NT2/D1 (cell line): ENCODE results near the gene CIB2.
A peak's percentile ranks its signal among the peaks of the same experiment; 100 is the strongest.

ENCODE experiments used
- DNase-seq: peaks from one replicate; pipeline ENCODE4 v3.0.0-alpha.2; 2011; ENCODE audit warnings: low read depth, low spot score
- H3K27me3 ChIP-seq: 2 replicates; pipeline ENCODE4 v1.6.0; 2011; ENCODE audit warnings: mild to moderate bottlenecking; ENCODE audit not compliant: insufficient read length, insufficient read depth
- H3K36me3 ChIP-seq: 2 replicates; pipeline ENCODE4 v1.6.1; 2011; ENCODE audit warnings: mild to moderate bottlenecking, low read length, mixed read lengths; ENCODE audit not compliant: insufficient read depth, insufficient read length
- H3K4me1 ChIP-seq: 2 replicates; pipeline ENCODE4 v1.5.1; 2011; ENCODE audit not compliant: insufficient read depth, insufficient read length
- H3K4me3 ChIP-seq: 2 replicates; pipeline ENCODE4 v1.5.1; 2011; ENCODE audit warnings: low read depth; ENCODE audit not compliant: insufficient read length
- H3K9ac ChIP-seq: 2 replicates; pipeline ENCODE4 v1.6.0; 2011; ENCODE audit warnings: low read depth; ENCODE audit not compliant: insufficient read length
- H3K9me3 ChIP-seq: 2 replicates; pipeline ENCODE4 v1.5.1; 2011; ENCODE audit warnings: mild to moderate bottlenecking, low read length; ENCODE audit not compliant: insufficient read depth
- SUZ12 ChIP-seq: IDR thresholded peaks from 2 replicates; pipeline ENCODE4 v1.6.1; 2011; ENCODE audit not compliant: insufficient read length, insufficient read depth; ENCODE audit errors: extremely low read depth
- YY1 ChIP-seq: IDR thresholded peaks from 2 replicates; pipeline ENCODE4 v1.6.1; 2011; ENCODE audit not compliant: insufficient read length, insufficient read depth
- ZNF274 ChIP-seq: IDR thresholded peaks from 2 replicates; pipeline ENCODE4 v1.6.1; 2011; ENCODE audit warnings: mild to moderate bottlenecking, low read depth, low read length

The CIB2 gene

DNA sequence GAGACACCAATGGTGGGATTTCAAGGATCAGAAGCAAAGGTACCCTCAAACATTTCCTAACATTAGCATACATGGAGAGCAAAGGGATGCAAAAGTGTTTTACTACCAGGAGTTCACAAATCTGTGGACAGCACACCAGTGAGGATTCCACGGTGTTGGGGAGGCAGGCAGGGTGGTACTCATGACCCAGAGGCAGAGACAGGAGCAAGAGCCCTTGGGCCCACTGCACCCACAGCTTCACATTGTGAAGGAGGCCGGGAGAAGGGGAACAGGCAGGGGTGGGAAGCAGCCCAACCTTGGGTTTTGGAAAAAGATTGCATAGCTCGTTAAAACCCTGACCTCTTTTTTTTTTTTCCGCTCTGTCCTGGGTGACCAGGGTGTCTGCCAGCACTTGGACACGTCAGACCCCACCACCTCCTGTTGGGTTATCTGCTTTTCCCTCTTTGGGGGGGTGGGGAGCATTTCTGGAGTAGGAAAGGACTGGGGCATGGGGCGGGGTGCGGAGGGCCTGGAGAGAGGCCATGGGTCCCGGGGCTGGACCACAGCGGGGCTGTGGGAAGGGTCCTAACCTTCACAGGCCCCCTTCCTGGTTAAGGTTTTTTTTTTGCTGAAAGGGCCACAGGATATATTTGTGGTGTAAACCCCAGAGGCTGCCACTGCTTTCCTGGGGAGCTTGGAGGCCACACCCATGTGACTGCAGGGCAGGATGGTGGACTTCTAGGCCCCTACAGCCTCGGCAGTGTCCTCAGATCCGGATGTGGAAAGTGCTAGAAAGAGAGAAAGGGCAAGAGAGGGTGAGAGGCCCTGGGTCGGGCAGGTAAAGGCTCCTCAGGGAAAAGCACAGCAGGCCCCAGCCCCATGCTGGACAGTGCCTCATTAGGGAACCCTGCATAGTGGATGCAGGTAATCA is 26.4 kb downstream of the CIB2 start:
- Histone ChIP-seq H3K4me1 (no peaks in the 10 kb centered on the region), H3K27me3 (no peaks in the 10 kb centered on the region), H3K4me3 (no peak overlapping the region), H3K9ac (peak overlapping the region; percentile 33), H3K36me3 (peaks cover 18% of the 10 kb centered on the region), H3K9me3 (no peaks in the 10 kb centered on the region)
- TF ChIP-seq ZNF274 = no peak
- no peak for TF ChIP-seq YY1
- TF ChIP-seq SUZ12 = no peak
- DNase-seq = no peak

- no peaks in the 10 kb centered on the region for H3K4me1 ChIP-seq
- no peak overlapping the region for H3K4me3 ChIP-seq
- no peak for DNase-seq
- no peaks in the 10 kb centered on the region for H3K9me3 ChIP-seq
- H3K36me3 ChIP-seq = peaks cover 18% of the 10 kb centered on the region
- TF ChIP-seq YY1 = no peak
- TF ChIP-seq ZNF274 = no peak
- TF ChIP-seq SUZ12 = no peak
- no peaks in the 10 kb centered on the region for H3K27me3 ChIP-seq
- H3K9ac ChIP-seq = peak overlapping the region; percentile 33
These were observed 27.1 kb downstream of the CIB2 start for GRCh38 chr15:78104119-78104479.

DNA sequence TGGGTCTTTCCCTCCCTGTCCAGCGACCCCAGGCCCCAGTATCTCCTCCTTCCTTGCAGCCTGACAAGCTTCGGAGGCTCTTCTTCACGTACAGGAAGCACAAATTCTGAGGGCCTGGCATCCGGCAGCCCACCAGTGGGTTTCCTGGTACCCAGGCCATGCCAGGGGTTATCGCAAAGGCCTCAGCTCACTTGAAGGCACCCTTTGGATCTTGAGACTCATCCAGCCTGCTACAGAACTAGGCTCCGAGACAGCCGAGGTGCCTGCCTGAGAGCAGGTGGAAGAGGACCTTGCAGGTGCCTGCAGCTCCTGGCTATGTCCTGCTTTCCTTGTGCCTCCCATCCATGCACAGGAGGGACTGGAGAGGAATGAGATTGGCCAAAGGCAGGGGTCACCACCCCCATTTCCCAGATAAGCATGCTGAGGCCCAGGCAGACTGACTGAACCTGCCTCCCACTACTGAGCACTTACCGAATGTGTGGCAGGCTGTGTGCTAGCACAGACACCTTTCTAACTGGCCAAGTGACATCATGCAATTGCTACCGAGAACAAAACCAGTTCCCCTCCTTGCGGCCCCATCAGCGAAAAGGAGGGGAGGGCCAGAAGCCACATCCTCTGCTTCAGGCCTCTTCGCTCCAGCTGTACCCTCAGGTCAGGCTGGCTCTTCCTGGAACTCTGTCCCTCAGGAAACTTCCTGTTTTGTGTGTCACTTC is 27.7 kb downstream of the CIB2 start:
- no peak for DNase-seq
- Histone ChIP-seq H3K4me3 (no peak overlapping the region), H3K27me3 (no peaks in the 10 kb centered on the region), H3K36me3 (peaks cover 18% of the 10 kb centered on the region), H3K9ac (peak overlapping the region; percentile 18), H3K9me3 (no peaks in the 10 kb centered on the region), H3K4me1 (no peaks in the 10 kb centered on the region)
- TF ChIP-seq ZNF274 (no peak), YY1 (no peak), SUZ12 (no peak)

DNA sequence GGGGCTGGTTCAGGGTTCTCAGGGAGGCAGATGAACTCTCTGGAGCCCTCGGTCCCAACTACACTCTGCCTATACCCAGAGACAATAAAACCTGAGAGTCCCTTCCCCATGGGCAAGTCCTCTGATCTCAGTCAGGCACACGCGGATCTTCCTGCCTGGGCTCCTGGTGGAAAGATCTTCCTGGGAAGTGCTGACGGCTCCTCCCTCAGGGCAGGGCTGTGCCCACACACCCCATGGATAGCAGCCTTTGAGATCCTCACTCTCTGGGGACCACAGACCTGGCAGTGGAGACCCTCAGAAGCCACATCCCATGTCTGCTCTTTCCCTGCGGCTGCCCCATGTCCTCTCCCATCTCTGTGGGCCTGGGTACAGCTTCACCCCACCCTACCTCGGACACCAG is 28.5 kb downstream of the CIB2 start:
- H3K36me3 ChIP-seq = peaks cover 18% of the 10 kb centered on the region
- H3K27me3 ChIP-seq = no peaks in the 10 kb centered on the region
- H3K9ac ChIP-seq = no peak overlapping the region
- no peaks in the 10 kb centered on the region for H3K4me1 ChIP-seq
- TF ChIP-seq SUZ12 = no peak
- no peak for TF ChIP-seq ZNF274
- no peak for TF ChIP-seq YY1
- H3K4me3 ChIP-seq = no peak overlapping the region
- no peaks in the 10 kb centered on the region for H3K9me3 ChIP-seq
- DNase-seq = no peak

DNA sequence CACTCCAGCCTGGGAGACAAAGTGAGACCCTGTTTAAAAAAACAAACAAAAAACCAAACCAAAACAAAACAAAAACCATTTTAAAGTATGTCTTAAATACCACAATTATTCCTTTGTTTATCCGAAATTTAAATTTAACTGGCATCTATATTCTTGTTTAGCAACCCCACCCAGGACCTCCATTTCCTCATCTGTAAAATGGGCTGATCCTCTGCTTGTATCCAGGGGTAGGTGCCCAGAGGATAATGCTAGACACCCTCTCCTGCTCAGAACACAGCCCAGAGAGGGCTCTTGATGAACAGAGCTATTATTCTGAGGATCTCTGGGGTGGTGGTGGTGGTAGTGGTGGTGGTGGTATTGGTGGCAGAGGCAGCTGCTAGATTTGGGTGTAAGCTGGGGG is 29.0 kb downstream of the CIB2 start:
- H3K4me1 ChIP-seq = no peaks in the 10 kb centered on the region
- H3K9ac ChIP-seq = no peak overlapping the region
- DNase-seq = no peak
- no peak overlapping the region for H3K4me3 ChIP-seq
- no peak for TF ChIP-seq SUZ12
- TF ChIP-seq YY1 = no peak
- no peak for TF ChIP-seq ZNF274
- H3K36me3 ChIP-seq = peaks cover 15% of the 10 kb centered on the region
- H3K9me3 ChIP-seq = no peaks in the 10 kb centered on the region
- no peaks in the 10 kb centered on the region for H3K27me3 ChIP-seq

- no peak for DNase-seq
- Histone ChIP-seq H3K9me3 (no peaks in the 10 kb centered on the region), H3K4me1 (no peaks in the 10 kb centered on the region), H3K36me3 (peaks cover 13% of the 10 kb centered on the region), H3K4me3 (no peak overlapping the region), H3K27me3 (no peaks in the 10 kb centered on the region), H3K9ac (no peak overlapping the region)
- no peak for TF ChIP-seq YY1
- no peak for TF ChIP-seq SUZ12
- no peak for TF ChIP-seq ZNF274
These were observed 29.7 kb downstream of the CIB2 start for GRCh38 chr15:78101423-78102105.

GRCh38 chr15:78100886-78101285 is 30.4 kb downstream of the CIB2 start:
- Histone ChIP-seq H3K36me3 (peaks cover 8% of the 10 kb centered on the region), H3K4me1 (no peaks in the 10 kb centered on the region), H3K27me3 (no peaks in the 10 kb centered on the region), H3K4me3 (no peak overlapping the region), H3K9ac (no peak overlapping the region), H3K9me3 (no peaks in the 10 kb centered on the region)
- TF ChIP-seq SUZ12 (no peak), ZNF274 (no peak), YY1 (no peak)
- no peak for DNase-seq
